KBM-7 (cell line): ENCODE data around the gene GPRC5B.
A peak's percentile ranks its signal among the peaks of the same experiment; 100 is the strongest.

Experiments used
- DNase-seq: peaks from one replicate; pipeline ENCODE4 v3.0.0-alpha.2; 2015
- in situ Hi-C: fragments of 300-500 bp; cut with MboI; formaldehyde crosslinking; loops from 2 replicates; pipeline ENCODE4 v1.14.3; 2020; ENCODE audit warnings: low sequenced_read_pairs, low pct_unique_long_range_greater_than_20kb, mixed read lengths

The GPRC5B gene

GRCh38 chr16:19833176-19833575 lies 51.5 kb downstream of the GPRC5B start:
- no peak for DNase-seq
- in situ Hi-C loops, result no loop called here

DNA sequence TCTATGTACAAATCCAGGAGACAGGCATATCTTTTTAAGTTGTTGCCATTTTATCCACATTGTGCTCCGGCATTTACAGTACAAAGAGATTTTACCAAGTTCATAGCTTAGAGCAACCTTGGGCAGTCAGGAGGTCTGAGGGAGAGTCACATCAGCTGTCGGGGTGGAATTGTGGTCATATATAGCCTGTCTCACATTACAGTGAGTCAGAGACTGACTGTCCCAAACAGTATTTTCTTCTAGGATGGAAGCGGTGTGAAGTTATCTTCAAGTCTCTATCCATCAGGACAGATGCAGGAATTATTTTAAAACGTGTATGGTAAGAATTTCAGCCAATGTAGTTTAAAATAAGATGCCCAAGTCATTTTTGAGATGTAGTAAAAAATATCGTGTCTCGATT lies 53.0 kb downstream of the GPRC5B start:
- no peak for DNase-seq
- in situ Hi-C loops, result no loop called here

- in situ Hi-C loops, result no loop called here
- peak; percentile 43 for DNase-seq
These were observed 53.6 kb downstream of the GPRC5B start for GRCh38 chr16:19830902-19831560.

DNA sequence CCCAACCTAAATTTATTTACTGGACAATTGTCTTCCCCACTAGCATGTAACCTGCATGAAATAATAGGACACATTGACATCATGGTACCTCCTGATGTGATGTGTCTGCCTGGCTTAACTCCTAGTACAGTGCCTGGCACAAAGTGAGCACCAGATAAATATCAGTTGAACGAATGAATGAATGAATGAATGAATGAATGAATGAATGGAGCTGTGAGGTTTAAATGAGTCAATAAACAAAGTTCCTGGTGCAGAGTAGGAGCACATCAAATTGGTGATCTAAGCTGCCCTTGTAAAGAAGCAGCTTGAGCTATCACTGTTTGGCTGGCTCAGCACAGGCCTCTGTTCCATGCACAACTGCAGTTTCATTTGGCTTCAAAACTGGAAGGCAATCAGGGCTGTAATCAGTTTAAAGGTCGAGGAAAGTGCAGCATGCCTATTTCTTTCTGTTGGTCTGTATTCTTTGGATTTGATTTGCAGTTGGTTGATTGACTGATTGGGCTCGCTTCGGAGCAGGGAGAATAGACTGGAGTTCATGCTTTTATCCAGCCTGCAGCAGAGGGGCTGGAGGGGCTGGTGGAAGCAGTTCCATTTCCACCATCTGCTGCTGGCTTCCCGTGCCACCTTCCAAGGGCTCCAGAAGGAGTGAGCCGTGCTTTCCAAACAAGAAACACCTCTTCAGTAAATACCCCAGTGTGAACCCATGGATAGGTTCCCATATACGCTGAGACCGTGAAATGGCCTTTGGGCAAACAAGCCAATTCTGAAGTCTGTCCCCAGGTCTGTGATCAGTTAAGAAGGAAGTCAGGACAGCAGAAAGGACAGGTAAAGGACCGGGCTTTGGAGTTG lies 54.6 kb downstream of the GPRC5B start:
- DNase-seq, result no peak

DNA sequence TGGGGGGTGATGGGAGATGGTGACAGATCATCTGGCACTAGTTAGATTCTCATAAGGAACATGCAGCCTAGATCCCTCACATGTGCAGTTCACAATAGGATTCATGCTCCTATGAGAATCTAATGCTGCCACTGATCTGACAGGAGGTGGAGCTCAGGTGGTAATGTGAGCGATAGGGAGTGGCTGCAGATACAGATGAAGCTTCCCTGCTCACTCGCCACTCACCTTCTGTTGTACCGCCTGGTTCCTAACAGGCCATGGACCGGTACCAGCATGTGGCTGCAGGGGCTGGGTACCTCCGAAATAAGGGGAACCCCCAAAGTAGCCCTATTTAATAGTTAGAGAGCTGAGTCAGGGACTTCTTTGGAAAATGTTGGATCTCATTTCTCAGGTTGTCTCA lies 60.4 kb downstream of the GPRC5B start:
- in situ Hi-C loops, result no loop called here
- no peak for DNase-seq

More for the DNA sequence above, 54.6 kb downstream of the GPRC5B start:
- in situ Hi-C loops, result no loop called here

GRCh38 chr16:19823322-19823721 lies 61.3 kb downstream of the GPRC5B start:
- in situ Hi-C loops, result no loop called here
- no peak for DNase-seq

GRCh38 chr16:19822533-19822932 lies 62.1 kb downstream of the GPRC5B start:
- in situ Hi-C loops, result no loop called here
- no peak for DNase-seq

- no peak for DNase-seq
- in situ Hi-C loops, result no loop called here
These were observed 66.8 kb downstream of the GPRC5B start for GRCh38 chr16:19817875-19818274.

- in situ Hi-C loops, result no loop called here
- DNase-seq, result no peak
These were observed 67.5 kb downstream of the GPRC5B start for GRCh38 chr16:19817122-19817521.

DNA sequence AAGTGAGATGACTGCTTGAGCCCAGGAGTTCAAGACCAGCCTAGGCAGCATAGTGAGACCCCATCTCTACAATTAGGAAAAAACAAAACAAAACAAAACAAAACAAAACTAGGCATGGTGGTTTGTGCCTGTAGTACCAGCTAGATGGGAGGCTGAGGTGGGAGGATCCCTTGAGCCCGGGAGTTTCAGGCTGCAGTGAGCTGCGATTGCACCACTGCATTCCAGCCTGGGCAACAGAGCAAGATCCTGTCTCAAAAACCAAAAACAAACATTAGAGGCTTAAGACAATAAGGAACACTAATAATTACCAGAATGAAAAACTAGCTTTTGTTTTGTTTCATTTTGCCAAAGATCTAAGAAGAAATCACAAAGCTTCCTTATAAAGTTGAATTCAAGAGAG lies 69.2 kb downstream of the GPRC5B start:
- DNase-seq, result no peak
- in situ Hi-C loops, result no loop called here

- in situ Hi-C loops, result no loop called here
- no peak for DNase-seq
These were observed 71.7 kb downstream of the GPRC5B start for GRCh38 chr16:19812986-19813385.

- in situ Hi-C loops, result no loop called here
These were observed 73.6 kb downstream of the GPRC5B start for GRCh38 chr16:19810817-19811731.

GRCh38 chr16:19809693-19810092 lies 75.0 kb downstream of the GPRC5B start:
- DNase-seq, result no peak
- in situ Hi-C loops, result no loop called here

More at GRCh38 chr16:19810817-19811731, 73.6 kb downstream of the GPRC5B start:
- DNase-seq, result no peak

DNA sequence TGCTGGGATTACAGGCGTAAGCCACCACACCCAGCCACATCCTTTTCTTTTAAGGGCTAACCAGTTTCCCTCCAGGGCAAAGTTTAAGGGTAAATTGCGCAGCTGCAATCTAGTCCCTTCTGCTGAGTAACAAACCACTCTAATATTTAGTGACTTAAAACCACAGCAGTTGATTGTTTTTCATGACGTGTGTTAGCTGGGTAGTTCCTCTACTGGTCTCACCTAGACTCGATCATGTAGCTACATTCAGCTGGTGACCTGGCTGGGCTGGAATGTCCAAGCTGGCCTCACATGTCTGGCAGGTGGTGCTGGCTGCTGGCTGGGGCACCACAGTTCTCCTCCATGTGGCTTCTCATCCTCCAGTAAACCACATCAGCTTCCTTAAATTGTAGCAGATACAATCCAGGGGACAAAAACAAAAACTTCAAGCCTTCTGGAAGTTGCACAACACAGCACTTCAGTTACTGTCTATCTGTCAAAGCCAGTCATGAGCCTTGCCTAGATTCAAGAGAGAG lies 75.5 kb downstream of the GPRC5B start:
- in situ Hi-C loops, result no loop called here
- peak; percentile 72 for DNase-seq

- in situ Hi-C loops, result no loop called here
- no peak for DNase-seq
These were observed 76.5 kb downstream of the GPRC5B start for GRCh38 chr16:19808061-19808641.
